Measurements from ENCODE around the gene TAF10.
A peak's percentile ranks its signal among the peaks of the same experiment; 100 is the strongest.

TAF10 gene

GRCh38 chr11:6612213-6613041 lies at the start of gene TAF10:
TAF10 (minus strand) TSS chr11:6612216; CDS start chr11:6612189, 27 bp downstream.
- H3K4me1 Mint-ChIP-seq, result peaks cover 48% of the 10 kb centered on the region
- ATAC-seq, result peak; percentile 93
- H3K9me3 Mint-ChIP-seq, result no peaks in the 10 kb centered on the region
- H3K4me3 Mint-ChIP-seq, result peak within 1 kb of the TSS; percentile 82
- no peaks in the 10 kb centered on the region for H3K27me3 Mint-ChIP-seq
- no peak within 1 kb of the TSS for H3K27ac Mint-ChIP-seq
- H3K36me3 Mint-ChIP-seq, result peaks cover 33% of the 10 kb centered on the region

GRCh38 chr11:6660712-6661111 lies 48.7 kb upstream of the TAF10 start:
- peaks cover 10% of the 10 kb centered on the region for H3K4me1 Mint-ChIP-seq
- ATAC-seq, result no peak
- H3K27ac Mint-ChIP-seq, result no peak overlapping the region
- H3K36me3 Mint-ChIP-seq, result peaks cover 8% of the 10 kb centered on the region
- H3K9me3 Mint-ChIP-seq, result no peaks in the 10 kb centered on the region
- peaks cover 14% of the 10 kb centered on the region for H3K27me3 Mint-ChIP-seq
- no peak overlapping the region for H3K4me3 Mint-ChIP-seq

GRCh38 chr11:6658647-6659046 lies 46.6 kb upstream of the TAF10 start:
- no peak overlapping the region for H3K27ac Mint-ChIP-seq
- ATAC-seq, result no peak
- peaks cover 10% of the 10 kb centered on the region for H3K4me1 Mint-ChIP-seq
- H3K36me3 Mint-ChIP-seq, result peaks cover 8% of the 10 kb centered on the region
- H3K9me3 Mint-ChIP-seq, result no peaks in the 10 kb centered on the region
- H3K4me3 Mint-ChIP-seq, result no peak overlapping the region
- peaks cover 15% of the 10 kb centered on the region for H3K27me3 Mint-ChIP-seq

- H3K27ac Mint-ChIP-seq, result no peak overlapping the region
- H3K4me3 Mint-ChIP-seq, result no peak overlapping the region
- peaks cover 8% of the 10 kb centered on the region for H3K36me3 Mint-ChIP-seq
- H3K4me1 Mint-ChIP-seq, result peaks cover 10% of the 10 kb centered on the region
- H3K27me3 Mint-ChIP-seq, result peaks cover 15% of the 10 kb centered on the region
- no peak for ATAC-seq
- no peaks in the 10 kb centered on the region for H3K9me3 Mint-ChIP-seq
Observed at GRCh38 chr11:6657346-6657745, 45.3 kb upstream of the TAF10 start.

GRCh38 chr11:6656936-6657335 lies 44.9 kb upstream of the TAF10 start:
- Mint-ChIP-seq H3K9me3 (no peaks in the 10 kb centered on the region), H3K4me3 (no peak overlapping the region), H3K27me3 (peaks cover 15% of the 10 kb centered on the region), H3K27ac (no peak overlapping the region), H3K36me3 (peaks cover 8% of the 10 kb centered on the region), H3K4me1 (peaks cover 10% of the 10 kb centered on the region)
- no peak for ATAC-seq

GRCh38 chr11:6656584-6656915 lies 44.5 kb upstream of the TAF10 start:
- H3K4me3 Mint-ChIP-seq, result peak overlapping the region; percentile 76
- ATAC-seq, result no peak
- H3K4me1 Mint-ChIP-seq, result peaks cover 10% of the 10 kb centered on the region
- no peaks in the 10 kb centered on the region for H3K9me3 Mint-ChIP-seq
- peak overlapping the region; percentile 69 for H3K27ac Mint-ChIP-seq
- H3K27me3 Mint-ChIP-seq, result peaks cover 15% of the 10 kb centered on the region
- H3K36me3 Mint-ChIP-seq, result peaks cover 8% of the 10 kb centered on the region

- no peak for ATAC-seq
- Mint-ChIP-seq H3K27ac (peak within 1 kb of the TSS; percentile 69), H3K36me3 (peaks cover 8% of the 10 kb centered on the region), H3K4me1 (peaks cover 10% of the 10 kb centered on the region), H3K9me3 (no peaks in the 10 kb centered on the region), H3K27me3 (peaks cover 15% of the 10 kb centered on the region), H3K4me3 (peak within 1 kb of the TSS; percentile 76)
Observed at GRCh38 chr11:6655790-6656583, 44.0 kb upstream of the TAF10 start, which contains the start of gene DCHS1. DCHS1 (minus strand) TSS chr11:6655809; CDS start chr11:6641613, 14,196 bp downstream.

GRCh38 chr11:6655020-6655789 lies 43.2 kb upstream of the TAF10 start:
- H3K4me3 Mint-ChIP-seq, result no peak overlapping the region
- peaks cover 10% of the 10 kb centered on the region for H3K4me1 Mint-ChIP-seq

GRCh38 chr11:6654281-6655019 lies 42.4 kb upstream of the TAF10 start:
- Mint-ChIP-seq H3K9me3 (no peaks in the 10 kb centered on the region), H3K27me3 (peaks cover 15% of the 10 kb centered on the region), H3K4me1 (peaks cover 10% of the 10 kb centered on the region), H3K36me3 (peaks cover 8% of the 10 kb centered on the region), H3K4me3 (no peak overlapping the region), H3K27ac (no peak overlapping the region)
- no peak for ATAC-seq

More at GRCh38 chr11:6655020-6655789, 43.2 kb upstream of the TAF10 start:
- peaks cover 8% of the 10 kb centered on the region for H3K36me3 Mint-ChIP-seq
- peaks cover 15% of the 10 kb centered on the region for H3K27me3 Mint-ChIP-seq
- no peaks in the 10 kb centered on the region for H3K9me3 Mint-ChIP-seq
- ATAC-seq, result peak; percentile 39
- no peak overlapping the region for H3K27ac Mint-ChIP-seq

- H3K27me3 Mint-ChIP-seq, result peaks cover 15% of the 10 kb centered on the region
- H3K9me3 Mint-ChIP-seq, result no peaks in the 10 kb centered on the region
- ATAC-seq, result no peak
- H3K36me3 Mint-ChIP-seq, result peaks cover 8% of the 10 kb centered on the region
- H3K4me1 Mint-ChIP-seq, result peaks cover 10% of the 10 kb centered on the region
- no peak overlapping the region for H3K4me3 Mint-ChIP-seq
- H3K27ac Mint-ChIP-seq, result no peak overlapping the region
Observed at GRCh38 chr11:6653656-6654055, 41.6 kb upstream of the TAF10 start.

- ATAC-seq, result no peak
- Mint-ChIP-seq H3K27me3 (peaks cover 15% of the 10 kb centered on the region), H3K27ac (no peak overlapping the region), H3K36me3 (peaks cover 8% of the 10 kb centered on the region), H3K4me1 (peaks cover 10% of the 10 kb centered on the region), H3K4me3 (no peak overlapping the region), H3K9me3 (no peaks in the 10 kb centered on the region)
Observed at GRCh38 chr11:6653097-6653496, 41.1 kb upstream of the TAF10 start.

- H3K27ac Mint-ChIP-seq, result no peak overlapping the region
- peaks cover 8% of the 10 kb centered on the region for H3K36me3 Mint-ChIP-seq
- H3K9me3 Mint-ChIP-seq, result no peaks in the 10 kb centered on the region
- H3K4me1 Mint-ChIP-seq, result peaks cover 10% of the 10 kb centered on the region
- ATAC-seq, result no peak
- H3K4me3 Mint-ChIP-seq, result no peak overlapping the region
- H3K27me3 Mint-ChIP-seq, result peaks cover 15% of the 10 kb centered on the region
Observed at GRCh38 chr11:6652182-6652581, 40.2 kb upstream of the TAF10 start.

GRCh38 chr11:6650980-6651379 lies 39.0 kb upstream of the TAF10 start:
- ATAC-seq, result no peak
- H3K4me1 Mint-ChIP-seq, result peaks cover 2% of the 10 kb centered on the region
- peaks cover 4% of the 10 kb centered on the region for H3K27me3 Mint-ChIP-seq
- no peak overlapping the region for H3K4me3 Mint-ChIP-seq
- peaks cover 1% of the 10 kb centered on the region for H3K36me3 Mint-ChIP-seq
- no peaks in the 10 kb centered on the region for H3K9me3 Mint-ChIP-seq
- H3K27ac Mint-ChIP-seq, result no peak overlapping the region

GRCh38 chr11:6650104-6650503 lies 38.1 kb upstream of the TAF10 start:
- Mint-ChIP-seq H3K4me3 (no peak overlapping the region), H3K9me3 (no peaks in the 10 kb centered on the region), H3K4me1 (no peaks in the 10 kb centered on the region), H3K27ac (no peak overlapping the region), H3K27me3 (no peaks in the 10 kb centered on the region), H3K36me3 (no peaks in the 10 kb centered on the region)
- ATAC-seq, result no peak
